Measurements from ENCODE around the gene FAM149B1.
"Not testable (repeated sequence)": the region's sequence is repeated elsewhere in the genome, so short reads cannot be mapped to it uniquely, and the experiment has no call there.

The FAM149B1 gene

GRCh38 chr10:73234695-73235094 lies 66.8 kb downstream of the FAM149B1 start:
- no peak for DNase-seq

DNA sequence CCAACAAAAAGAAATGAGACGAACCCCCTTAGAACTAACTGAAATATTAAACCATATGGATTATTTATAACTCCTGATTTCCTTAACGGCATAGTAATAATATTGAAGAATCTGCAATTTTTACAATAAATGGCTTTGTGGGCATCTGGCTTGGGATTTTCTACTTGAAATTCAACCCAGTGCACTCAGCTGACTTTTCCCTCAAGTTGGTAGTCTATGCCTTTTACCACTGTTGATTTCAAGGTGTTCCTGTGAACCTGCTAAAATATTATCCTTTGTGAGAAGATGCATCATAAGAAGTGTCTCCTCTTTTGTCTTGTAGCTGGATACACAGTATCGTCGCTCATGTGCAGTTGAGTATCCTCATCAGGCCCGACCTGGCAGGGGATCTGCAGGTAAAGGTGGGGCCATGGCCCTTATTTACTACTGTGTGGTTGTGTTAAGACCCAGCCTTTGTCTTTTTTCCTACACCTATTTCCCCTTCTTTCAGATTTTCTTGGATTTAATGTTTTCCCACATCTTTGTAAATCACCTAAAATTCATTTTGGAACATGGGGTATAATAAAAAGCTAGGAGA lies 71.2 kb downstream of the FAM149B1 start:
- no peak for DNase-seq

GRCh38 chr10:73239908-73240307 lies 72.0 kb downstream of the FAM149B1 start:
- DNase-seq: no peak

DNA sequence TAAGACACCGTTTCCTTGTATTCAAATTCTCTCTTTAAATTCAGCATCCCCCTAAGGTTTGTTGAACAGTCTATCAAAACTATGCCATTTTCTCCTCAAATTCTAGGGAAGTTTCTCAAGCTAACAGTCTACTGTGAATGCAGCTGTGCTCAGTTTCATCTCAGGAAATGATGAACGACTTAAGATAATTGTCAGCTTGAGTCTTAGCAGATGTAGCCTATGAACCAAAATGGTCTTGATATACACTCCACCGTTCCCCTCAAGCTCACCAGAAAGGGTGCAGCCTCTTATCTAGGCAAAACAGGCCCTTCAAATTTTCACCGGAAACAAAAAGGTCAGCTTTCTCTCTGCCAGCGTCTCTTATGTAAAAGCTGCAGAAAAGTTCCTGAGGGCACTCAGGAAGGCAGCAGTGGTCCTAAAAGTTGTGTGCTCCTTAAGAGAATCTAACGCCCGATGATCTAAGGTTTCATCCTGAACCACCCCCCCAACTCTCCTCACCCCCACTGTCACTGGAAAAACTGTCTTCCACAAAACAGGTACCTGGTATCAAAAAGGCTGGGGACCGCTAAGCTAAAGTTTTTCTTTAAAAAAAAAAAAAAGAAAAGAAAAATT lies 77.1 kb downstream of the FAM149B1 start:
- no peak for DNase-seq

- no peak for DNase-seq
Observed at GRCh38 chr10:73246322-73246645, 78.4 kb downstream of the FAM149B1 start.

- DNase-seq: peak; percentile 34
Observed at GRCh38 chr10:73246646-73247508, 79.0 kb downstream of the FAM149B1 start, which contains the start of gene DNAJC9. Gene DNAJC9 (minus strand): TSS chr10:73247255. CDS start chr10:73247189, 66 bp downstream.

- no peak for DNase-seq
Observed at GRCh38 chr10:73247509-73248258, 79.8 kb downstream of the FAM149B1 start.

GRCh38 chr10:73248259-73248724 lies 80.4 kb downstream of the FAM149B1 start:
- no peak for DNase-seq

DNA sequence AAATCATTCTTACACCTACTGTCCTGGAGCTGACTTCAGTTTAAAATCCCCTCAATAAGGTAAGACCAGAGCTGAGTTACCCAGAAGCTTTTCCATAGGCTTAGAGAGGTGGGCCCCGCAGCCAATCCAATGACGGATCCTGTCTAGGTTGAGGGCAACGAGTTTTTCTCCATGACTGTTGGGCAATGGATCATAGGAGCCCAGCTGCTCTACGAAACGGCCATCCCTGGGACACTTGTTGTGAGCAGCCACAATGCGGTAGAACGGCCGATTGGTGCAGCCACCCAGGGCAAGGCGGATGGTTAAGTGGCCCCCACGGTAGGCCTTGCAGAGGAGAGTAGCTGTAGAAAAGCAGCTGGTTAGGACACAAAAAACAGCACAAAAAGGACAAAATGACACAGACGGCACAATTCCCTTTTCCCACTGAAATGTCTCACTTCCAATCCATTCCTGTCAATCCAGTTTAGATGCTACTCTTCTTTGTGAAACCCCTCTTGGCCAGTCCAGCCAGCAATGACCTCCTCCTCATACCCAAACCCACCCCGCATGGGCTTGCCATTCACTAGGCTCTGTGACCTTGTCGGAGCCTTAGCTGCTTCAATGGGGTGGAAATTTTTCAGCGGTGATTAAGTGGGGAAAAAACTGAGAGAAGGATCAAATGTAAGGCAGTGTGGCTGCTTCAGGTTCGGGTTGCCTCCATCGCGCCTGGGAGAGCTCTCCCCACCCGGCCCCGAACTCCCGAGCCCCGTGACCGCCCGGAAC lies 83.9 kb downstream of the FAM149B1 start:
- no peak for DNase-seq

GRCh38 chr10:73252445-73253224 lies 84.7 kb downstream of the FAM149B1 start, which contains the start of gene MRPS16:
Gene MRPS16 (minus strand): TSS chr10:73252644. CDS start chr10:73252482, 162 bp downstream.
- peak; percentile 73 for DNase-seq

- no peak for DNase-seq
Observed at GRCh38 chr10:73253225-73253555, 85.3 kb downstream of the FAM149B1 start.

GRCh38 chr10:73258612-73259011 lies 90.7 kb downstream of the FAM149B1 start:
- DNase-seq: not testable (repeated sequence)

DNA sequence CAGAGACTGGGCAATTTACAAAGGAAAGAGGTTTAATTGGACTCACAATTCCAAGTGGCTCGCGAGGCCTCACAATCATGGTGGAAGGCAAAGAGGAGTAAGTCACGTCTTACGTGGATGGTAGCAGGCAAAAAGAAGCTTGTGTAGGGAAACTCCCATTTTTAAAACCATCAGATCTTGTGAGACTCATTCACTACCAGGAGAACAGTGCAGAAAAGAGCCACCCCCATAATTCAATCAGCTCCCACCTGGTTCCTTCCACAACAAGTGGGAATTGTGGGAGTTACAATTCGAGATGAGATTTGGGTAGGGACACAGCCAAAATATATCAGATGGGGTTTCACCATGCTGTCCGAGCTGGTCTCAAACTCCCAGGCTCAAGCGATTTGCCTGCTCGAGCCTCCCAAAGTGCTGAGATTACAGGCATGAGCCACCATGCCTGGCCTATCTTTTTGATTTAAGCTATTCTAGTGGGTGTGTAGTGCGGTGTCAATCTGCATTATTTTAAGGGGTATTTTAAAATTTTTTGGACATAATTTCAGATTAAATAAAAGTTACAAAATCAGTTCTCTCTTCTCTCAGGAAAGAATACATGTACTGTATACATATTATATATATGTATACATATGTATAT lies 93.6 kb downstream of the FAM149B1 start:
- no peak for DNase-seq

DNA sequence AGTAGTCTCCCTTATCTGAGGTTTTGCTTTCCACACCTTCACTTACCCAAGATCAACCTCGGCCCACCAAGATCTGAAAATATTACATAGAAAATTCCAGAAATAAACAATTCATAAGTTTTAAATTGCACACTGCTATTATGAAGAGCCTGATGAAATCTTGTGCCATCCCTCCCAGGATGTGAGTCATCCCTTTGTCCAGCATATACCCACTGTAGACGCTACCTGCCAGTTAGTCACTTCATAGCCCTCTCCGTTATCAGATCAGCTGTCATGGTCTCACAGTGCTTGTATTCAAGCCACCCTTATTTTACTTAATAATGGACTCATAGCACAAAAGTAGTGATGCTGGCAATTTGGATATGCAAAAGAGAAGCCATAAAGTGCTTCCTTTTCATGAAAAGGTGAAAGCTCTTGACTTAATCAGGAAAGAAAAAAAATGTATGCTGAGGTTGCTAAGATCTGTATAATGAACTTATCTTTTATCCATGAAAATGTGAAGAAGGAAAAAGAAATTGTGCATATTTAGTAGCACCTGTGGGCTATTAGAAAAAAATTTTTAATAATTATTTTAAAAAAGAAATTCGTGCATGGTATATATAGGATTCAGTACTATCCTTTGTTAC lies 94.3 kb downstream of the FAM149B1 start:
- DNase-seq: no peak

GRCh38 chr10:73262880-73263555 lies 95.1 kb downstream of the FAM149B1 start:
- DNase-seq: no peak

DNA sequence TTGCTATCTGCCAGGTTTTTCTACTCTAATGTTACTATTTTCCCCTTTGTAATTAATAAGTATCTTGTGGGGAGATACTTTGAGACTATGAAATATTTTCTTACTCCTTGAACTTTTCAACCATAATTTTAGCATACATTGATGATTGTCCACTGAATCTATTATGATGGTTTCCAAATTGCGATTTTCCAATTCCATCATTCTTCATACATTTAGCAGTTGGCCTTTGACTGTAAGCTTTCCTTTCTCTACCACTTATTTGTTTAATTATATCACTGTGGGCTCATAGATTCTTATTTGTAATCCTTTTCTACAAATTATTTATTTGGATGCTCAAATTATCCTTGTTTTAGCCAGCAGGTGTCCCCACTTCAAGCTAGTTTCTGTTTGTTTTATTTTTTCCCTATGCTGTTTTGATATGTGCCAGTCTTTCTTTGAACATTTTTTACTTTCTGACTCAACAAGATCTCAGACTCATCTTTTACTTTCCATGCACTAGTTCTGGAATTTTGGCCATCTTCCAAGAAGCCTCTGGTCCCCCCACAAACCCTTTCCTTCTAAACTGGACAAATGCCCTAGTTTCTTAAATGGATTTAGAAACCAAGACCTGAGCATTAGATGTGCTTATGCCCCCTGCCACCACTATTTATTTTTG lies 95.9 kb downstream of the FAM149B1 start:
- no peak for DNase-seq

GRCh38 chr10:73264423-73264822 lies 96.5 kb downstream of the FAM149B1 start:
- no peak for DNase-seq

- no peak for DNase-seq
Observed at GRCh38 chr10:73281097-73281496, 113.2 kb downstream of the FAM149B1 start.

GRCh38 chr10:73287441-73287840 lies 119.5 kb downstream of the FAM149B1 start:
- no peak for DNase-seq

All from NCI-H1417 treated with DMSO at 0.1 percent for 48 hours (cell line).